ENCODE results near the gene DNAJC22. TPM values are rescaled to one million over a fixed set of nuclear protein-coding genes. Genes with fewer than 3 reads are reported as not detected.

DNAJC22 gene
- total and polyA plus RNA-seq, 7 donors: 0.03 to 0.08 TPM; not detected in 5

- H3K9me3 ChIP-seq: no peaks in the 10 kb centered on the region
- ATAC-seq (peak; percentile 83 to 96 (median 91)), DNase-seq (peak; percentile 84 to 91)
- WGBS, 3 donors: 1 to 2% (median 2%) methylated on average over 57 to 65 of the region's 65 CpGs
- H3K27ac ChIP-seq: no peak within 1 kb of the TSS
- no peaks in the 10 kb centered on the region for H3K36me3 ChIP-seq (ENCODE audit: insufficient read depth in 1 of 2, low read depth in 1 of 2)
- TF ChIP-seq CTCF (IDR thresholded peaks at IDR 0.05): peak; percentile 94
- H3K4me1 ChIP-seq: no peaks in the 10 kb centered on the region
- peak within 1 kb of the TSS; percentile 58 for H3K4me3 ChIP-seq
- intact Hi-C loops (cut with DNase I): loop anchor here in 1 of 2 donors (5.0 kb wide), 1 partner anchor 45 kb away; no protein-coding TSS in a partner anchor
- H3K27me3 ChIP-seq (ENCODE audit: insufficient read depth in 3 of 3, low read length in 2 of 3): peaks cover 0 to 62% (median 22%) of the 10 kb centered on the region in 3 donors
Observed at GRCh38 chr12:49336645-49337584, 9.8 kb upstream of the DNAJC22 start, which contains the start of gene C1QL4. Gene C1QL4 (minus strand): TSS chr12:49337188. CDS start chr12:49336477, 711 bp downstream.

- Histone ChIP-seq H3K27me3 (ENCODE audit: insufficient read depth in 3 of 3, low read length in 2 of 3) (peaks cover 0 to 71% (median 31%) of the 10 kb centered on the region in 3 donors), H3K4me1 (peaks cover 13% of the 10 kb centered on the region)
- 75 to 81% (median 76%) methylated on average over 4 to 6 of the region's 6 CpGs for WGBS, 3 donors
Observed at GRCh38 chr12:49338830-49339463, 7.7 kb upstream of the DNAJC22 start.

GRCh38 chr12:49339464-49339861 is 7.2 kb upstream of the DNAJC22 start:
- H3K27ac ChIP-seq: no peak overlapping the region
- DNase-seq: no peak
- no peak overlapping the region for H3K4me3 ChIP-seq
- WGBS, 3 donors: 60 to 67% (median 60%) methylated on average over 5 of the region's 5 CpGs
- H3K36me3 ChIP-seq (ENCODE audit: insufficient read depth in 1 of 2, low read depth in 1 of 2): no peaks in the 10 kb centered on the region
- no peaks in the 10 kb centered on the region for H3K9me3 ChIP-seq
- H3K27me3 ChIP-seq (ENCODE audit: insufficient read depth in 3 of 3, low read length in 2 of 3): peaks cover 0 to 71% (median 31%) of the 10 kb centered on the region in 3 donors
- intact Hi-C loops (cut with DNase I): loop anchor here in 1 of 2 donors (5.0 kb wide), 1 partner anchor 47 kb away; no protein-coding TSS in a partner anchor
- TF ChIP-seq CTCF (IDR thresholded peaks at IDR 0.05): no peak
- H3K4me1 ChIP-seq: peaks cover 13% of the 10 kb centered on the region
- no peak for ATAC-seq

More at GRCh38 chr12:49338830-49339463, 7.7 kb upstream of the DNAJC22 start:
- ATAC-seq (no peak), DNase-seq (no peak)
- Histone ChIP-seq H3K36me3 (ENCODE audit: insufficient read depth in 1 of 2, low read depth in 1 of 2) (no peaks in the 10 kb centered on the region), H3K4me3 (no peak overlapping the region), H3K27ac (no peak overlapping the region), H3K9me3 (no peaks in the 10 kb centered on the region)
- intact Hi-C loops (cut with DNase I): loop anchor here in 1 of 2 donors (5.0 kb wide), 1 partner anchor 47 kb away; no protein-coding TSS in a partner anchor
- no peak for TF ChIP-seq CTCF (IDR thresholded peaks at IDR 0.05)

- Histone ChIP-seq H3K36me3 (ENCODE audit: insufficient read depth in 1 of 2, low read depth in 1 of 2) (no peaks in the 10 kb centered on the region), H3K4me3 (no peak overlapping the region), H3K27me3 (ENCODE audit: insufficient read depth in 3 of 3, low read length in 2 of 3) (peaks cover 0 to 71% (median 27%) of the 10 kb centered on the region in 3 donors), H3K4me1 (peaks cover 13% of the 10 kb centered on the region), H3K27ac (no peak overlapping the region), H3K9me3 (no peaks in the 10 kb centered on the region)
- intact Hi-C loops (cut with DNase I): no loop called here
- 68 to 75% (median 70%) methylated on average over 6 of the region's 6 CpGs for WGBS, 3 donors
- DNase-seq (no peak), ATAC-seq (no peak)
- no peak for TF ChIP-seq CTCF (IDR thresholded peaks at IDR 0.05)
Observed at GRCh38 chr12:49340095-49340870, 6.4 kb upstream of the DNAJC22 start.

Data from psoas muscle (tissue), 8 donors.